ENCODE data around the gene SAE1. TPM values are rescaled to one million over a fixed set of nuclear protein-coding genes. Genes with fewer than 3 reads are reported as not detected.

SAE1 gene
- total RNA-seq, 1 experiment from 2014 or later = 234 TPM

GRCh38 chr19:47225746-47226425, 95.3 kb downstream of the SAE1 start:
- Histone ChIP-seq H2BK15ac (ENCODE audit: low read depth, low read length) (no peak overlapping the region), H3K4me1 (ENCODE audit: insufficient read depth, low read length) (no peaks in the 10 kb centered on the region; the same call in 1 of the 2 replicates), H3K18ac (ENCODE audit: insufficient read length, low read depth, low read length) (peak overlapping the region; percentile 79), H3K23ac (ENCODE audit: insufficient read length, low read depth, low read length) (no peak overlapping the region), H3K14ac (ENCODE audit: insufficient read depth, low read length) (peak overlapping the region; percentile 85; the same call in 1 of the 2 replicates), H3K27ac (ENCODE audit: insufficient read length, low read depth, low read length) (no peak overlapping the region), H2BK120ac (ENCODE audit: low read depth, low read length, poor library complexity, severe bottlenecking) (no peak overlapping the region), H4K5ac (ENCODE audit: insufficient read length, low read depth, low read length) (no peak overlapping the region), H3K79me2 (ENCODE audit: insufficient read depth, low read length) (peaks cover 2% of the 10 kb centered on the region; the same call in 1 of the 2 replicates), H2BK12ac (ENCODE audit: insufficient read length, low read depth, low read length) (no peak overlapping the region), H4K91ac (ENCODE audit: insufficient read length, low read depth, low read length) (no peak overlapping the region), H2BK20ac (ENCODE audit: low read depth, low read length, poor library complexity, severe bottlenecking) (no peak overlapping the region), H3K9ac (ENCODE audit: extremely low read depth, insufficient read length, low read length) (no peak overlapping the region), H3K9me3 (ENCODE audit: control insufficient read depth, low read depth, low read length) (no peaks in the 10 kb centered on the region), H4K20me1 (ENCODE audit: control insufficient read depth, insufficient read depth, insufficient read length) (peaks cover 4% of the 10 kb centered on the region), H3K4ac (ENCODE audit: low read depth, low read length) (no peak overlapping the region; the same call in 1 of the 2 replicates), H2AK5ac (ENCODE audit: insufficient read length, low read length) (no peak overlapping the region), H2BK5ac (ENCODE audit: insufficient read length, low read length) (no peak overlapping the region), H3K27me3 (ENCODE audit: insufficient read depth, low read length) (no peaks in the 10 kb centered on the region), H3K23me2 (ENCODE audit: insufficient read length, low read depth, low read length, poor library complexity, severe bottlenecking) (peaks cover 30% of the 10 kb centered on the region), H3T11ph (ENCODE audit: low read length) (no peak overlapping the region), H2AFZ (ENCODE audit: low read length) (no peak overlapping the region), H3K56ac (ENCODE audit: insufficient read length, low read depth, low read length) (no peak overlapping the region), H3K4me2 (ENCODE audit: insufficient read depth, insufficient read length, low read length) (peak overlapping the region; percentile 48), H3K79me1 (ENCODE audit: insufficient read depth, low read depth, low read length, poor library complexity, severe bottlenecking) (no peaks in the 10 kb centered on the region), H4K8ac (replicated peaks; ENCODE audit: insufficient read length, low read depth, low read length) (no peak overlapping the region)
- peak; percentile 23; the same call in 2 of the 3 replicates for TF ChIP-seq CTCF (conservative IDR thresholded peaks at IDR 0.05)
- H3K4me1 Mint-ChIP-seq = peaks cover 10 to 19% of the 10 kb centered on the region in 2 experiments
- H3K4me3 Mint-ChIP-seq = peak overlapping the region; percentile 31 to 82
- peaks cover 0 to 20% (median 11%) of the 10 kb centered on the region in 3 experiments; a peak in 5 of 7 replicates for H3K36me3 Mint-ChIP-seq (ENCODE audit: insufficient read depth in 1 of 3, low read depth in 3 of 3)
- H3K27ac Mint-ChIP-seq = peak overlapping the region; percentile 68 to 92 (median 78); a peak in 6 of 7 replicates
- H3K9me3 Mint-ChIP-seq = no peaks in the 10 kb centered on the region; a peak in 1 of 5 replicates
- no peaks in the 10 kb centered on the region for H3K27me3 Mint-ChIP-seq (ENCODE audit: low read depth)
- WGBS (ENCODE audit: extremely low coverage, insufficient read length, low lambda C conversion rate) = no CpG with 5 or more reads among the region's 59 CpGs
- peak; percentile 88 for DNase-seq

Data from H9 (cell line).